HUES6 (cell line): ENCODE results near the gene PRELID3B.

ENCODE experiments used
- H3K27ac ChIP-seq: 2 replicates; pipeline ENCODE4 v1.7.0; 2013; ENCODE audit warnings: low read depth, mild to moderate bottlenecking, low read length, inconsistent platforms
- H3K27me3 ChIP-seq: 2 replicates; pipeline ENCODE4 v1.6.1; 2013; ENCODE audit warnings: low read length; ENCODE audit not compliant: control insufficient read depth, insufficient read depth
- H3K36me3 ChIP-seq: 2 replicates; pipeline ENCODE4 v1.6.1; 2013; ENCODE audit warnings: low read length; ENCODE audit not compliant: control insufficient read depth, insufficient read depth
- H3K4me1 ChIP-seq: 2 replicates; pipeline ENCODE4 v1.6.1; 2013; ENCODE audit warnings: low read length; ENCODE audit not compliant: control insufficient read depth, insufficient read depth
- H3K4me3 ChIP-seq: 2 replicates; pipeline ENCODE4 v1.5.1; 2013; ENCODE audit warnings: low read depth, low read length
- H3K9ac ChIP-seq: one replicate; pipeline ENCODE4 v1.6.1; 2013; ENCODE audit warnings: mild to moderate bottlenecking, low read length
- H3K9me3 ChIP-seq: 2 replicates; pipeline ENCODE4 v1.6.1; 2013; ENCODE audit warnings: low read depth, low read length; ENCODE audit not compliant: control insufficient read depth, insufficient read depth

PRELID3B gene

DNA sequence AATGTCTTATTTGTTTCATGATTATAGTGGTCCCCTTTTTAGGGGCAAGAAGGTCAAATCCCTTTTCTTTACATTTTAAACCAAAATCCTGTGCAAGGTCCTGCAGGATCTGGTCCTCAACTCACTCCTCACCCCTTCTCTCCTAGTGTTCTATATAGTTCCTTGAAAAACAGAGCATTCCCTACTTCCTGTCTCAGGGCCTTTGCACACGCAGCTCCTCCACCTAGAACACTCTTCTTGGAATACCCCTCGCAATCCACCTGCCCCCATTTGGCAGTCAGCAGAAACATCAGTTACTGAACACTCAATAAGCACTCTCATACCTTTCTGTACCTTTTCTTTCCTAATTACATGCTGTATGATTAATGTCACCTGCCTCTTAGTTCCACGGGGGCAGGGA lies 7.2 kb downstream of the PRELID3B start:
- Histone ChIP-seq H3K36me3 (peaks cover 41% of the 10 kb centered on the region), H3K27ac (no peak overlapping the region), H3K4me1 (peaks cover 8% of the 10 kb centered on the region; the same call in 1 of the 2 replicates), H3K9me3 (no peaks in the 10 kb centered on the region), H3K9ac (no peak overlapping the region), H3K4me3 (no peak overlapping the region), H3K27me3 (peaks cover 15% of the 10 kb centered on the region)

DNA sequence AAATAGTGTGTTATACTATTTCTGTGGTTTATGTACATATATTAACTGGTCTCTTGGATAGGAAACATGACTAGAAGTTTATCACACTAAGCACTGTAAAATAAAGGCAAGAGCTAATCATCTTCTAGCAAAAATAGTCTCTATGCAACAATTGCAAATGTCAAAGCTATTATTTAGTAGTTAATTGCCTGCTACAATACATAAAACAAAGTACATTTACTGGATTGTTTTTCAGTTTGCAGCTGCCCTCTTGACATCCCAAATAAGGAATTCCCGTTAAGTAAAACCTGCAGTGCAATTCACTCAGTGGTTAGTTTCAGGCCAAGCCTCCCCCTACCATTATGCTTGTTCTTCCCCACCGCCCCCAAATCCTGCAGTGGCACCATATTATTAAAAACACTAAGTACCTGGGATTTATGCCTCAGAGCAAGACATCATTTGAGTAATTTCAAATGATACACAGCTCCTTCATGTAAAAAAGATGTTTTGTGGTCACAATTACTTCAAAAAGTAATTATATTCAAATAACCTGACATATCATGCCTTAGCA lies 8.9 kb downstream of the PRELID3B start:
- no peak overlapping the region for H3K4me3 ChIP-seq
- H3K27ac ChIP-seq, result no peak overlapping the region
- H3K36me3 ChIP-seq, result peaks cover 57% of the 10 kb centered on the region
- no peak overlapping the region for H3K9ac ChIP-seq
- peaks cover 31% of the 10 kb centered on the region for H3K27me3 ChIP-seq
- peaks cover 11% of the 10 kb centered on the region; the same call in 1 of the 2 replicates for H3K4me1 ChIP-seq
- H3K9me3 ChIP-seq, result no peaks in the 10 kb centered on the region

DNA sequence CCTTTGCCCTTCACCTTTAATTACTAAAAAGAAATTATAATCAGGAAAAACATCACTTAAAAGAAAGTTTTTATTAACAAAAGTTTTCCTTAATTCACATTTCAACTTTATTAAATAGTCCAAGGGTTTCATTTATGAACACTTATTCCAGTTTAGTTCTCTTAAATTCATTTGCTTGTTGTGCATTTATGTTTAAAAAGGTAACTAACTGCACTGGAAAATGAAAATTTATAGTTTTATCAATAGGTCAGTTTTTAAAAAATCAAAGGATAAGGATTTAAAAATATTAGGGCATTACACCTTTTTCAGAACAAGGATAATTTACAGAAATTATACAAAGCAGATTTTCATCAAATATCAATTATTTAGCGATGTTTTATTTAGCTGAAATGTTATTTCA lies 9.5 kb downstream of the PRELID3B start:
- H3K27ac ChIP-seq, result no peak overlapping the region

DNA sequence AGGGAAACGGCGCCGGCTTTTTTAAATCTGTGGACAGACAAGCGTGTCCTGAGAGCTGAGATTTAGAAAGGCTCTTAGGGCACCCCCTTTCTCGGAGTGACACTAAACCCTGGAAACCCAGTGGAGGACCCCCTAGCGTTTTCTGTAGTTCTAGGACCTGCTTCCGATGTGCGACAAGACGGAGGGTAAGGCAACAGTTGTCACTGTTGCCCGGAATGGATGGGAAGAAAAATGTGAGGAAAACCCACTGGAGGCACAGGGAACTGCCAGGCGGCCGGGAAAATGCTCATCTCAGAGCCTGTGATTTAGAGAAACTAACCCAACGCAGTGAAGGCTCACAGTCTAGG lies 9.9 kb downstream of the PRELID3B start:
- Histone ChIP-seq H3K9me3 (no peaks in the 10 kb centered on the region), H3K4me3 (peak overlapping the region; percentile 99), H3K4me1 (peaks cover 11% of the 10 kb centered on the region; the same call in 1 of the 2 replicates), H3K27ac (peak overlapping the region; percentile 54; the same call in 1 of the 2 replicates), H3K36me3 (peaks cover 60% of the 10 kb centered on the region), H3K27me3 (peaks cover 41% of the 10 kb centered on the region), H3K9ac (peak overlapping the region; percentile 70)

More for the DNA sequence above, 9.5 kb downstream of the PRELID3B start:
- Histone ChIP-seq H3K4me3 (peak overlapping the region; percentile 99), H3K27me3 (peaks cover 37% of the 10 kb centered on the region), H3K9ac (no peak overlapping the region), H3K36me3 (peaks cover 60% of the 10 kb centered on the region), H3K4me1 (peaks cover 11% of the 10 kb centered on the region; the same call in 1 of the 2 replicates), H3K9me3 (no peaks in the 10 kb centered on the region)

DNA sequence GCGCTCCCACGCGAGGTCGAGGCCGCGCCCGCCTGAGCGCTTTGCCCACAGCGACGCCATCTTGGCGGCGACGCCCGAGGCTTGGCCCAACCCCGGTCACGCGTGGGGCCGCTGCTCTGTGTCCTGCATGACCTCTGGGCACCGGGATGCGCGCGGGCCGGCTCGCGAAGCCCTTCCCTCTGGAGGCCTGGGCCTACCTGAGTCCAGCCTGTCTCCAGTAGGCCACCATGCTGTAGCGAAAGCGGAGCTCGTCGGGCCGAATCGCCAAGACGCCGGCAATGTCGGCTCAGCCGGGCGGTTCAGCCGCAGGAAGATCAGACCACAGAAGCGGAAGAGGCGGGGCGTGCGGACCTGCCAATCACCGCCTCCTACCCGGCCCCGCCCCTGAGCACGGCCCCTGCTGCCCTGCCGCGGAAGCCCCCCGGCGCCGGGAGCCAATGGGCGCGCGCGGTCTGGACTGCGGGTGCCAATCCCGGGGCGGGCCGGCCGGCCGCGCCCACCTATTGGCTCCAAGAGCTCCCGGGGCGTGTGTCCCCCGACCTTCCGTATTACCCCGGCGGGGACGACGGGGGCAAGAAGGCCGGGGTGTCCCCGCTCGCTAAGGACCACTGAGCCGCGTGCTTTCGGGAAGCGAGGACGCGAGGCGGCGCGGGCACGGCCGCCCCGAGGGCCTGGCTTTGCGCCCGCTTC lies 10.4 kb downstream of the PRELID3B start, which contains the start of gene ATP5F1E:
ATP5F1E (minus strand) TSS at position 313 of the 690 bp plus-strand sequence; CDS start at position 229, 84 bp downstream.
- peak within 1 kb of the TSS; percentile 99 for H3K9ac ChIP-seq
- H3K9me3 ChIP-seq, result no peaks in the 10 kb centered on the region
- H3K4me3 ChIP-seq, result peak within 1 kb of the TSS; percentile 99
- H3K36me3 ChIP-seq, result peaks cover 59% of the 10 kb centered on the region
- peaks cover 46% of the 10 kb centered on the region for H3K27me3 ChIP-seq
- peaks cover 11% of the 10 kb centered on the region; the same call in 1 of the 2 replicates for H3K4me1 ChIP-seq
- H3K27ac ChIP-seq, result peak within 1 kb of the TSS; percentile 98

DNA sequence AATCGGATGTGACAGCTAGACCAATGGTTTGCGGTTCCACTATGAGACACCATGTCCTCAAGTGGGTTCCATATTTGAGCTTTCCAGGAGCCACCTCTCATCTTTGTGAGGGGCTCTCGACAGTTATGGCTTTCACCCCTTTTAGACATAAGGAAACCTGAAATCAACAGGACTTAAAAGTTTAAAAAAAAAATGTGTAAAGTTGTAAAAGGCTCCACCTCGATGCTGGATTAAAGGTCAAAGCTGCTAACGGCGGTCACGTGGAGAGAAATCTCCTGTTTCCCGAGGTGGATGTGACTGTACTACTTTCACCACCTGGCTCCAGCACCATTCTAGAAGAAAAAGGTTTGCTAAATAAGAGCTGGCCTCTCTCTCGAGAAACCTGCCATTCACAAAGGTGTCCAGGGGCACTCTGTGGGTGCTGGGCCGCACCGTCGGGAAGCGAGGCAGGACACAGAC lies 11.0 kb downstream of the PRELID3B start:
- peak overlapping the region; percentile 99 for H3K4me3 ChIP-seq

DNA sequence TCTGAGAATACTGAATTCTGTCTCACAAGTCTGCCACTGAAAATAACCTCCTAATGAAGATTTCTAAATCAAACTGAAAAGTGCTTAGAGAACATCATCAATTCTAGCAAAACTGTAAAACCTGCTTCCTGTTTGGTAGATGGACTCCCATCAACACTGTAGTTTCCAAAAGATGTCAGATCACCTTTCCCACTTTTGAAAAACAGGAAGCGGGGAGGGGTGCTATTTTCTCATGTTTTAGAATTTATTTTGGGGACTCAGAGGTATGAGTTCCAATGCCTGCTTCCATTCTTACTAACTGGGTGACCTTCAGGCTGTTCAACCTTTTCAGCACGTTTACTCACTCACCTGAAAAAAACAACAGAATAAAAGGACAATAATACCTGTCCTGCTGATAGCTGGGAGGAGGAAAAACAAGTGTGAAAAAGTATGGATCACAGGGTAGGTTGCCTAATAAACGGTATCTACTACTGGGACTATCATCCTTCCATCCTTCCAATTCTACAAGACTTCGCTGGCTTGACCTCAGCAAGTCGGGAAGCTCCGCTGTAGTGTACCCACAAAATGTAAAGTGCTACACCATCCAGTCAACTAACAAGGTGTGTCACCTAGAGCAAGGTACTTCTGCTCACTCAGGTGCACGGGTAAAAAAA lies 11.5 kb downstream of the PRELID3B start:
- no peaks in the 10 kb centered on the region for H3K9me3 ChIP-seq
- peak overlapping the region; percentile 99 for H3K9ac ChIP-seq
- H3K36me3 ChIP-seq, result peaks cover 56% of the 10 kb centered on the region
- H3K4me1 ChIP-seq, result peaks cover 11% of the 10 kb centered on the region; the same call in 1 of the 2 replicates
- H3K27ac ChIP-seq, result no peak overlapping the region
- peaks cover 57% of the 10 kb centered on the region for H3K27me3 ChIP-seq
- H3K4me3 ChIP-seq, result peak overlapping the region; percentile 99

More for the DNA sequence above, 11.0 kb downstream of the PRELID3B start:
- H3K9me3 ChIP-seq, result no peaks in the 10 kb centered on the region
- peak overlapping the region; percentile 99 for H3K9ac ChIP-seq
- H3K36me3 ChIP-seq, result peaks cover 58% of the 10 kb centered on the region
- H3K4me1 ChIP-seq, result peaks cover 11% of the 10 kb centered on the region; the same call in 1 of the 2 replicates
- H3K27me3 ChIP-seq, result peaks cover 52% of the 10 kb centered on the region
- H3K27ac ChIP-seq, result peak overlapping the region; percentile 98

DNA sequence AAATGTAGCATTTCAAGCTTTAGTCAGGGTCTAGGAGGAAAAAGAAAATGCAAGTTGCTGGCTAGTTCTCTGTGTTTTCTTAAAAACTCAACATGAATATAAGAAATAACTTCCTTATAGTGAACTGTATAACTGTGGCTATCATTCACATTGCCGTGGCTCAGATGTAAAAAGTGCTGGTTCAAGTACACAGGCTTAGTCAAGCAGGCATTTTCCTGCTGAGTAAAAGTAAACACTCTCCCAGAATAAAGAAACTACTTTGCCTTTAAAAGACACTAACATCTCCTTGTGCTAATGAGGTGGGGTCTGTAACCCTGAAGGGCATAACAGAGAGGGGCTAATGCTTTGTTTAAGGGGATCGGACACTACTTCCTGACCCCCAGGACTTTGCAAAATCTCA lies 13.8 kb downstream of the PRELID3B start:
- H3K9me3 ChIP-seq, result no peaks in the 10 kb centered on the region
- no peak overlapping the region for H3K27ac ChIP-seq
- H3K36me3 ChIP-seq, result peaks cover 60% of the 10 kb centered on the region
- H3K27me3 ChIP-seq, result peaks cover 65% of the 10 kb centered on the region
- H3K9ac ChIP-seq, result no peak overlapping the region
- H3K4me3 ChIP-seq, result no peak overlapping the region
- peaks cover 14% of the 10 kb centered on the region; the same call in 1 of the 2 replicates for H3K4me1 ChIP-seq

DNA sequence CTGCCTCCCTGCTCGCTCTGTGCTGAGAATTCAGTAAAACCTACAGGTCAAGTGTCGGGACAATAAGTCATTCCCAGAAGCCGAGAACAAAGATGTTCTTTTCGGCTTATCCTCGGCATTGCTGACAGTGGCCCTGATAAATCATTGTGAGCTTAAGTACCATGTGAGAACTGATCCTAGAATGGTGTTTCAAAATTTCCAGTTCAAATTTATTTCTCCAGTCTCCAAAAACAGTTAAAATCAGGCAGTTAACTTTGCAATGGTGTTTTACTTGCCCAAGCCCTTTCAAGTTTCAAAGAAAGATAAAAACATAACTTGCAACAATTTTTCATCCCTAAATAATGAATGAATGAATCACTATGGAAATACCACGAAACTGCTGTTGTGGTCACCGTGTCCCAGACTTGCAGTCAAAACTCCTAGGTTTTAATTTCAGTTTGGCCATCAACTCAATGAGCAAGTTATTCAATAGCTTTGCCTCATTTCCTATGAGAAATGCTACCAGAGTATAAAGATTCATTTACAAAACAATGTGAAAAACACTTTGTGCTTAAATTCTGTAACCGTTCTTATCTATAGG lies 14.8 kb downstream of the PRELID3B start:
- H3K4me3 ChIP-seq, result no peak overlapping the region
- no peaks in the 10 kb centered on the region for H3K9me3 ChIP-seq
- H3K36me3 ChIP-seq, result peaks cover 65% of the 10 kb centered on the region
- H3K4me1 ChIP-seq, result peaks cover 14% of the 10 kb centered on the region; the same call in 1 of the 2 replicates
- H3K27ac ChIP-seq, result no peak overlapping the region
- no peak overlapping the region for H3K9ac ChIP-seq
- H3K27me3 ChIP-seq, result peaks cover 65% of the 10 kb centered on the region

DNA sequence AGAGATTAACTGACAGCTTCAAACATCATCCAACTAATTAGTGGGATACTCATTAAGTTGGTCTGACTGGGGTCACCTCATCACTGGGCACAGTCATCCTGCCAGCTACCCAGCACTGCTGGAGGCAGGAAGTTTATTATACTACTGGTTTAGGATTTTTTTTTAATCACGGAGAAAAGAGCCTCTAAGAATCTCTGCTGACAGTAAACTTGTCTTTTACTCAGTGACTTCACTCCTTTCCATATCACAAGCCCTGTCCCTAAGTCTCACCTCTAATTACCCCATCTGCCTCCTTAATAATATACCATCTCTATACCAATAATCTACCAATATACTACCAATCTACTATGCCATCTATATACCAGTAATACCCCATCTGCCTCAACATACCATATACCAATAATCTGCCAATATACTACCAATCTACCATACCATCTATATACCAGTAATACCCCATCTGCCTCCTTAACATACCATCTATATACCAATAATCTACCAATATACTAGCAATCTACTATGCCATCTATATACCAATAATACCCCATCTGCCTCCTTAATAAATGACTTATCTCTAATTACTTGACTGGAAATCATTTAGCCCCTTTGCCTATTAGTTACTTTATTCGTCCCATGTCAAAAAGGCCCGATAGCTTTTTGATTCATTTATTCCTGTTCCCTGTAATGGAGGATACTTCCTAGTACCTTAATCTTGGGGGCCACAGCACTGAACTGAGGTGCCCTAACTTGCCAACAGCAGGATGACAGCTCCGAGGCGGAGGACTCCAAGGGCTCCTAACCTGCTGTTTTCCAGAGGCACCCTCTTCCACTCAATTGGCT lies 15.5 kb downstream of the PRELID3B start:
- no peak overlapping the region for H3K27ac ChIP-seq
- H3K9ac ChIP-seq, result no peak overlapping the region
- H3K9me3 ChIP-seq, result no peaks in the 10 kb centered on the region
- peaks cover 14% of the 10 kb centered on the region; the same call in 1 of the 2 replicates for H3K4me1 ChIP-seq
- H3K27me3 ChIP-seq, result peaks cover 65% of the 10 kb centered on the region
- H3K36me3 ChIP-seq, result peaks cover 65% of the 10 kb centered on the region
- no peak overlapping the region for H3K4me3 ChIP-seq
